SK-N-SH (cell line): Measurements from ENCODE around the gene GRAMD2A. TPM values are rescaled to one million over a fixed set of nuclear protein-coding genes. Genes with fewer than 3 reads are reported as not detected.

Experiments used
- CTCF ChIA-PET: fragments of 300-600, 350-600 bp; formaldehyde crosslinking; extraction: SDS; loops from one replicate; lab custom pipeline; 2021; lab: Yijun Ruan, JAX
- POLR2A ChIA-PET: fragments of 350-600 bp; sonication (Branson Sonifier 250); formaldehyde crosslinking; extraction: SDS; loops from one replicate; lab custom pipeline; 2020; ENCODE audit warnings: antibody characterized with exemption, inconsistent platforms; lab: Yijun Ruan, JAX
- DNase-seq: peaks from one replicate; pipeline ENCODE4 v3.0.0; 2012
- H2AFZ ChIP-seq: fragments of 200-600 bp; sonication (generic); 2 replicates; pipeline ENCODE4 v1.8.1; 2016; ENCODE audit warnings: antibody characterized with exemption, mild to moderate bottlenecking, low read depth
- H3F3A ChIP-seq: fragments of 200-600 bp; sonication (generic); replicated peaks from 2 replicates; pipeline ENCODE3; 2016; ENCODE audit warnings: antibody characterized with exemption, mild to moderate bottlenecking; ENCODE audit not compliant: insufficient read depth
- H3K27ac ChIP-seq, 2 experiments: fragments of 200-500 bp in 1 of 2; fragments of 200-600 bp in 1 of 2; sonication (Bioruptor generic) in 1 of 2; sonication (generic), shearing (Covaris generic) in 1 of 2; 2 replicates each; pipeline versions ENCODE4 v1.5.1 to v1.6.1; 2014 to 2016; ENCODE audit warnings: low read depth in 2 of 2, inconsistent platforms in 1 of 2, low read length in 1 of 2, mild to moderate bottlenecking in 1 of 2, mixed read lengths in 1 of 2
- H3K27me3 ChIP-seq: fragments of 200-600 bp; sonication (generic), shearing (Covaris generic); 2 replicates; pipeline ENCODE4 v1.6.1; 2016; ENCODE audit warnings: mixed run types; ENCODE audit not compliant: insufficient read depth
- H3K36me3 ChIP-seq, 2 experiments: fragments of 200-500 bp in 1 of 2; fragments of 200-600 bp in 1 of 2; sonication (Bioruptor generic) in 1 of 2; sonication (generic) in 1 of 2; replicated peaks in 1 of 2; 2 replicates each; pipeline versions ENCODE3 to v1.5.1; 2014 to 2016; ENCODE audit warnings: low read length in 1 of 2, mild to moderate bottlenecking in 1 of 2; ENCODE audit not compliant: insufficient read depth in 2 of 2, control insufficient read depth in 1 of 2
- H3K4me1 ChIP-seq, 2 experiments: fragments of 200-500 bp in 1 of 2; fragments of 200-600 bp in 1 of 2; sonication (Bioruptor generic) in 1 of 2; sonication (generic), shearing (Covaris generic) in 1 of 2; 2 replicates each; pipeline versions ENCODE4 v1.5.1 to v1.6.1; 2014 to 2016; ENCODE audit warnings: low read depth in 1 of 2, low read length in 1 of 2, mixed run types in 1 of 2; ENCODE audit not compliant: insufficient read depth in 2 of 2, control insufficient read depth in 1 of 2
- H3K4me2 ChIP-seq: fragments of 200-600 bp; sonication (generic), shearing (Covaris generic); 2 replicates; pipeline ENCODE4 v1.6.1; 2017; ENCODE audit warnings: mixed run types
- H3K4me3 ChIP-seq, 2 experiments: fragments of 200-500 bp in 1 of 2; fragments of 200-600 bp in 1 of 2; sonication (Bioruptor generic) in 1 of 2; sonication (generic), shearing (Covaris generic) in 1 of 2; 2 replicates each; pipeline versions ENCODE4 v1.5.1 to v1.8.1; 2014 to 2016; ENCODE audit warnings: low read depth in 2 of 2, inconsistent platforms in 1 of 2, low read length in 1 of 2, mild to moderate bottlenecking in 1 of 2, mixed read lengths in 1 of 2, moderate library complexity in 1 of 2
- H3K79me2 ChIP-seq: fragments of 200-600 bp; sonication (generic); 2 replicates; pipeline ENCODE4 v1.8.1; 2017; ENCODE audit warnings: mild to moderate bottlenecking; ENCODE audit not compliant: insufficient read depth
- H3K9ac ChIP-seq: fragments of 200-600 bp; sonication (generic); 2 replicates; pipeline ENCODE4 v1.6.1; 2017; ENCODE audit warnings: mixed run types
- H3K9me2 ChIP-seq: fragments of 200-600 bp; sonication (generic); 2 replicates; pipeline ENCODE4 v1.6.1; 2017; ENCODE audit warnings: mixed run types
- H3K9me3 ChIP-seq: fragments of 200-600 bp; sonication (generic); 2 replicates; pipeline ENCODE4 v1.6.1; 2017; ENCODE audit warnings: mixed run types, mild to moderate bottlenecking, moderate library complexity
- H4K20me1 ChIP-seq: fragments of 200-600 bp; sonication (generic); 2 replicates; pipeline ENCODE4 v1.6.1; 2017; ENCODE audit warnings: mild to moderate bottlenecking, mixed run types; ENCODE audit not compliant: insufficient read depth
- ELF1 ChIP-seq: IDR thresholded peaks from 2 replicates; pipeline ENCODE4 v1.4.0; 2012
- EP300 ChIP-seq, 2 experiments: IDR thresholded peaks; 2 replicates each; pipeline versions ENCODE4 v1.4.0 to v1.6.1; 2012; ENCODE audit warnings: borderline replicate concordance in 1 of 2, low read depth in 1 of 2, low read length in 1 of 2
- EZH2phosphoT487 ChIP-seq: fragments of 200-600 bp; sonication (generic); IDR thresholded peaks from 2 replicates; pipeline ENCODE4 v1.6.1; 2017; ENCODE audit warnings: low read depth, mixed run types, mild to moderate bottlenecking, antibody characterized with exemption, moderate library complexity, borderline replicate concordance
- FOXM1 ChIP-seq: IDR thresholded peaks from 2 replicates; pipeline ENCODE4 v1.4.0; 2012; ENCODE audit warnings: low read depth, mild to moderate bottlenecking
- GATA2 ChIP-seq: sonication (generic); formaldehyde crosslinking; IDR thresholded peaks from 2 replicates; pipeline ENCODE4 v1.5.0; 2020; ENCODE audit warnings: mild to moderate bottlenecking, missing genetic modification reagents
- MXI1 ChIP-seq: IDR thresholded peaks from 2 replicates; pipeline ENCODE4 v1.6.1; 2012; ENCODE audit warnings: mild to moderate bottlenecking, low read depth, low read length, improper control_type of control experiment
- NFIC ChIP-seq: IDR thresholded peaks from 2 replicates; pipeline ENCODE4 v1.4.0; 2012; ENCODE audit warnings: borderline replicate concordance
- POLR2AphosphoS5 ChIP-seq: IDR thresholded peaks from 2 replicates; pipeline ENCODE4 v1.6.1; 2012; ENCODE audit warnings: low read depth, low read length
- RAD21 ChIP-seq: IDR thresholded peaks from 2 replicates; pipeline ENCODE4 v1.6.1; 2012; ENCODE audit warnings: mild to moderate bottlenecking, low read length
- RFX5 ChIP-seq: IDR thresholded peaks from 2 replicates; pipeline ENCODE4 v1.6.1; 2012; ENCODE audit warnings: mild to moderate bottlenecking, improper control_type of control experiment, low read length
- RXRA ChIP-seq: IDR thresholded peaks from 2 replicates; pipeline ENCODE4 v1.4.0; 2012; ENCODE audit warnings: low read depth, mild to moderate bottlenecking, borderline replicate concordance
- SIN3A ChIP-seq: IDR thresholded peaks from 2 replicates; pipeline ENCODE4 v1.6.1; 2012; ENCODE audit warnings: low read depth, mild to moderate bottlenecking, low read length, moderate library complexity, borderline replicate concordance
- TAF1 ChIP-seq: IDR thresholded peaks from 2 replicates; pipeline ENCODE4 v1.6.1; 2012; ENCODE audit warnings: low read depth, mild to moderate bottlenecking, low read length, moderate library complexity, borderline replicate concordance
- TCF12 ChIP-seq: IDR thresholded peaks from 2 replicates; pipeline ENCODE4 v1.4.0; 2012
- YY1 ChIP-seq: IDR thresholded peaks from 2 replicates; pipeline ENCODE4 v1.4.0; 2012; ENCODE audit warnings: low read depth, mild to moderate bottlenecking
- WGBS: methylation state at CpG from one replicate; pipeline ENCODE4 v1.1.6; 2017; ENCODE audit warnings: low lambda C conversion rate; 5-methylcytosine and 5-hydroxymethylcytosine counted together
- polyA plus RNA-seq, 3 experiments: library from polyadenylated mRNA; depleted of rRNA; stranded (reverse); fragments of >200 nt; gene quantifications; 2 replicates each; pipeline ENCODE4 v1.2.3, GENCODE V29; 2012
- TF ChIP-seq, protein P1 (sequence below): IDR thresholded peaks from 2 replicates; pipeline ENCODE4 v1.6.1; 2012; ENCODE audit warnings: mild to moderate bottlenecking, low read depth, low read length, moderate library complexity
- TF ChIP-seq, protein P2 (sequence below): IDR thresholded peaks from 2 replicates; pipeline ENCODE4 v1.4.0; 2012; ENCODE audit warnings: low read depth

Gene GRAMD2A
- polyA plus RNA-seq, 1 of the 3 experiments (the other 2 are of a cell fraction) = 0.10 TPM

DNA sequence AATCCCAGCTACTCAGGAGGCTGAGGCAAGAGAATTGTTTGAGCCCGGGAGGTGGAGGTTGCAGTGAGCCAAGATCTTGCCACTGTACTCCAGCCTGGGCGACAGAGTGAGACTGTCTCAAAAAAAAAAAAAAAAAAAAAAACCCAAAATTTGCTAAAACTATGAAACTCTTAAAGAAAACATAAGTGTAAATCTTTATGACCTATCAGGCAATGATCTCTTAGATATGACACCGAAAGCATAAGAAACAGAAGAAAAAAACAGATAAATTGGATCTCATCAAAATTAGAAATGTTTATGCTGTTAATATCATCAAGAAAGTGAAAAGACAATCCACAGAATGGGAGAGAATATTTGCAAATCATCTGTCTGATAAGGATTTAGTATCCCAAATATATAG is 15.3 kb downstream of the GRAMD2A start:
- CTCF ChIA-PET = interaction anchor here (0.6 kb wide), 1 partner anchor 18 kb away, joined by 3 read pairs; no protein-coding TSS in a partner anchor

DNA sequence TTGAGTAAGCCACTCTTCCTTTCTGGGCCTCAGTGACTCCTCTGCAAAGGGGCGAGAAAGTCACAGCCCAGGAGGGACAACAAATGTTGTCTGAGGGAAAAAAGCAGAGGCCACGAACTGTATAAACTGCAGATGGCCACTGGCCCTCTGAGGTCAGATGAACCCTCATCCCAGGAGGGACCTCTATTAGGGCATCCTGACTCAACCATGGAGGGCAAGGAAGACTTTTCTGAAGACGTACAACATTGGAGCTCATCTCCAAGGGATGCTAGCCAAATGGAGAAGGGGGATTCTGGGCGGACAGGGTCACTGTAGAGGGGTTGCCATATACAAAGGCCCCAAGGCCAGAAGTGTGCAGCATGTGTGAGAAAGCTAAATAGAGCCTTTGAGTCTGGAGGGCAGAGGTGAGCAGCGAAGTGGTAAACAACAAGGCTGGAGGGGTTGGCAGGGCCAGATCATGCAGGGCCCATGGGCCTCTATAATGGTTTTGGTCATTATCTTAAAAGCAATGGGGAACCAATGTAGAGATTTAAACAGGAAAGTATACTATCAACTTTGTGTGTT is 16.7 kb downstream of the GRAMD2A start:
- DNase-seq = no peak
- CTCF ChIA-PET = no interaction called here
- 87% methylated on average over 5 of the region's 5 CpGs for WGBS

More for the DNA sequence above, 15.3 kb downstream of the GRAMD2A start:
- Histone ChIP-seq H3K9me3 (no peaks in the 10 kb centered on the region), H3K9ac (no peak overlapping the region), H3K36me3 (no peaks in the 10 kb centered on the region), H3K27me3 (no peaks in the 10 kb centered on the region), H3K4me3 (no peak overlapping the region), H4K20me1 (no peaks in the 10 kb centered on the region), H3F3A (no peaks in the 10 kb centered on the region), H3K4me1 (peaks cover 0 to 12% of the 10 kb centered on the region in 2 experiments; a peak in 1 of 4 replicates), H3K27ac (no peak overlapping the region), H3K4me2 (no peak overlapping the region), H3K9me2 (no peaks in the 10 kb centered on the region), H3K79me2 (no peaks in the 10 kb centered on the region), H2AFZ (no peak overlapping the region)
- 82% methylated on average over 3 of the region's 3 CpGs for WGBS
- TF ChIP-seq TCF12 (no peak), EZH2phosphoT487 (no peak), POLR2AphosphoS5 (no peak), FOXM1 (no peak), EP300 (IDR thresholded peaks at IDR 0.05; ENCODE audit: borderline replicate concordance in 1 of 2, low read depth in 1 of 2, low read length in 1 of 2) (no peak), GATA2 (no peak), ELF1 (no peak), YY1 (no peak)
- TF ChIP-seq, protein P1, sequence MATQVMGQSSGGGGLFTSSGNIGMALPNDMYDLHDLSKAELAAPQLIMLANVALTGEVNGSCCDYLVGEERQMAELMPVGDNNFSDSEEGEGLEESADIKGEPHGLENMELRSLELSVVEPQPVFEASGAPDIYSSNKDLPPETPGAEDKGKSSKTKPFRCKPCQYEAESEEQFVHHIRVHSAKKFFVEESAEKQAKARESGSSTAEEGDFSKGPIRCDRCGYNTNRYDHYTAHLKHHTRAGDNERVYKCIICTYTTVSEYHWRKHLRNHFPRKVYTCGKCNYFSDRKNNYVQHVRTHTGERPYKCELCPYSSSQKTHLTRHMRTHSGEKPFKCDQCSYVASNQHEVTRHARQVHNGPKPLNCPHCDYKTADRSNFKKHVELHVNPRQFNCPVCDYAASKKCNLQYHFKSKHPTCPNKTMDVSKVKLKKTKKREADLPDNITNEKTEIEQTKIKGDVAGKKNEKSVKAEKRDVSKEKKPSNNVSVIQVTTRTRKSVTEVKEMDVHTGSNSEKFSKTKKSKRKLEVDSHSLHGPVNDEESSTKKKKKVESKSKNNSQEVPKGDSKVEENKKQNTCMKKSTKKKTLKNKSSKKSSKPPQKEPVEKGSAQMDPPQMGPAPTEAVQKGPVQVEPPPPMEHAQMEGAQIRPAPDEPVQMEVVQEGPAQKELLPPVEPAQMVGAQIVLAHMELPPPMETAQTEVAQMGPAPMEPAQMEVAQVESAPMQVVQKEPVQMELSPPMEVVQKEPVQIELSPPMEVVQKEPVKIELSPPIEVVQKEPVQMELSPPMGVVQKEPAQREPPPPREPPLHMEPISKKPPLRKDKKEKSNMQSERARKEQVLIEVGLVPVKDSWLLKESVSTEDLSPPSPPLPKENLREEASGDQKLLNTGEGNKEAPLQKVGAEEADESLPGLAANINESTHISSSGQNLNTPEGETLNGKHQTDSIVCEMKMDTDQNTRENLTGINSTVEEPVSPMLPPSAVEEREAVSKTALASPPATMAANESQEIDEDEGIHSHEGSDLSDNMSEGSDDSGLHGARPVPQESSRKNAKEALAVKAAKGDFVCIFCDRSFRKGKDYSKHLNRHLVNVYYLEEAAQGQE = no peak
- no peak for DNase-seq
- POLR2A ChIA-PET = no interaction called here

More for the DNA sequence above, 16.7 kb downstream of the GRAMD2A start:
- Histone ChIP-seq H3K4me3 (no peak overlapping the region), H3K9ac (no peak overlapping the region), H3K36me3 (no peaks in the 10 kb centered on the region), H3K4me1 (peaks cover 0 to 12% of the 10 kb centered on the region in 2 experiments; a peak in 1 of 4 replicates), H3K4me2 (no peak overlapping the region), H3K79me2 (no peaks in the 10 kb centered on the region), H3K9me2 (no peaks in the 10 kb centered on the region), H3K9me3 (no peaks in the 10 kb centered on the region), H3F3A (no peaks in the 10 kb centered on the region), H4K20me1 (no peaks in the 10 kb centered on the region), H3K27me3 (no peaks in the 10 kb centered on the region), H2AFZ (no peak overlapping the region), H3K27ac (no peak overlapping the region)
- POLR2A ChIA-PET = no interaction called here
- TF ChIP-seq RXRA (no peak), RFX5 (no peak), MXI1 (no peak), SIN3A (no peak), TAF1 (no peak), ELF1 (no peak), YY1 (no peak), GATA2 (no peak), NFIC (no peak), RAD21 (no peak)
- TF ChIP-seq, protein P2, sequence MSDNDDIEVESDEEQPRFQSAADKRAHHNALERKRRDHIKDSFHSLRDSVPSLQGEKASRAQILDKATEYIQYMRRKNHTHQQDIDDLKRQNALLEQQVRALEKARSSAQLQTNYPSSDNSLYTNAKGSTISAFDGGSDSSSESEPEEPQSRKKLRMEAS = no peak
- TF ChIP-seq, protein P1 = no peak
